GM12878 (cell line): ENCODE measurements around the gene ZNF841. TPM values are rescaled to one million over a fixed set of nuclear protein-coding genes. Genes with fewer than 3 reads are reported as not detected.

Experiments
- BCL11A ChIP-seq: IDR thresholded peaks from 2 replicates; pipeline ENCODE4 v1.6.1; 2011; ENCODE audit warnings: low read depth, low read length
- CBX3 ChIP-seq: fragments of 200-600 bp; sonication (generic); IDR thresholded peaks from 2 replicates; pipeline ENCODE4 v1.6.1; 2016; ENCODE audit warnings: low read depth, borderline replicate concordance
- HCFC1 ChIP-seq: fragments of 150-350 bp; IDR thresholded peaks from 2 replicates; pipeline ENCODE4 v1.6.1; 2014; ENCODE audit warnings: low read length
- HDAC2 ChIP-seq: fragments of 200-600 bp; sonication (generic); IDR thresholded peaks from 2 replicates; pipeline ENCODE4 v1.6.1; 2017
- HDAC6 ChIP-seq: fragments of 200-600 bp; sonication (generic); IDR thresholded peaks from one replicate; pipeline ENCODE4 v1.8.0; 2017; ENCODE audit warnings: antibody characterized with exemption; ENCODE audit not compliant: unreplicated experiment
- IKZF1 ChIP-seq: fragments of 450-650 bp; conservative IDR thresholded peaks from 2 replicates; pipeline ENCODE4 v1.6.1; 2017; ENCODE audit warnings: antibody characterized with exemption, mild to moderate bottlenecking
- IKZF2 ChIP-seq, 2 experiments: fragments of 450-650 bp; IDR thresholded peaks; 2 replicates each; pipeline ENCODE4 v1.6.1; 2017; ENCODE audit warnings: mild to moderate bottlenecking in 2 of 2, moderate library complexity in 2 of 2
- KLF5 ChIP-seq: fragments of 450-650 bp; IDR thresholded peaks from 2 replicates; pipeline ENCODE4 v1.6.1; 2014; ENCODE audit warnings: mild to moderate bottlenecking; ENCODE audit not compliant: partially characterized antibody
- LARP7 ChIP-seq: fragments of 450-650 bp; IDR thresholded peaks from 2 replicates; pipeline ENCODE4 v1.6.1; 2017; ENCODE audit warnings: mild to moderate bottlenecking
- NR2C1 ChIP-seq: fragments of 450-650 bp; IDR thresholded peaks from 2 replicates; pipeline ENCODE4 v1.6.1; 2017; ENCODE audit warnings: antibody characterized with exemption, mild to moderate bottlenecking, moderate library complexity
- POLR2AphosphoS2 ChIP-seq: IDR thresholded peaks from 2 replicates; pipeline ENCODE4 v1.6.1; 2011; ENCODE audit warnings: low read depth, mild to moderate bottlenecking, low read length, improper control_type of control experiment, moderate library complexity
- SIN3A ChIP-seq: IDR thresholded peaks from 2 replicates; pipeline ENCODE4 v1.6.1; 2012; ENCODE audit warnings: low read depth, low read length, improper control_type of control experiment
- SP1 ChIP-seq: IDR thresholded peaks from one replicate; pipeline ENCODE4 v1.6.1; 2011; ENCODE audit warnings: low read depth, low read length
- SPI1 ChIP-seq: IDR thresholded peaks from 2 replicates; pipeline ENCODE4 v1.6.1; 2011; ENCODE audit warnings: low read depth, mild to moderate bottlenecking, low read length, moderate library complexity, borderline replicate concordance; ENCODE audit not compliant: insufficient read depth
- SREBF1 ChIP-seq: IDR thresholded peaks from 2 replicates; pipeline ENCODE4 v1.6.1; 2012; ENCODE audit warnings: mild to moderate bottlenecking, low read length
- STAT3 ChIP-seq: IDR thresholded peaks from 2 replicates; pipeline ENCODE4 v1.6.1; 2011; ENCODE audit warnings: low read depth, low read length, improper control_type of control experiment
- TAF1 ChIP-seq: IDR thresholded peaks from 2 replicates; pipeline ENCODE4 v1.6.1; 2011; ENCODE audit warnings: mild to moderate bottlenecking, low read depth, low read length, borderline replicate concordance
- TARDBP ChIP-seq: IDR thresholded peaks from 2 replicates; pipeline ENCODE4 v1.6.1; 2016; ENCODE audit warnings: borderline replicate concordance
- WRNIP1 ChIP-seq: IDR thresholded peaks from 2 replicates; pipeline ENCODE4 v1.6.1; 2011; ENCODE audit warnings: low read depth, low read length, improper control_type of control experiment, borderline replicate concordance
- ZNF24 ChIP-seq: fragments of 450-650 bp; IDR thresholded peaks from 2 replicates; pipeline ENCODE4 v1.6.1; 2017; ENCODE audit warnings: antibody characterized with exemption, mild to moderate bottlenecking
- ZNF384 ChIP-seq: IDR thresholded peaks from 2 replicates; pipeline ENCODE4 v1.6.1; 2012; ENCODE audit warnings: low read depth, mild to moderate bottlenecking, low read length, improper control_type of control experiment, borderline replicate concordance
- ZSCAN29 ChIP-seq: fragments of 450-650 bp; IDR thresholded peaks from 2 replicates; pipeline ENCODE4 v1.6.1; 2017; ENCODE audit warnings: mild to moderate bottlenecking, moderate library complexity
- polyA plus RNA-seq, 11 experiments: library from polyadenylated mRNA; depleted of rRNA in 4 of 11; unstranded in 6 of 11; stranded (reverse) in 5 of 11; fragments of >200 nt; fragmentation: Nextera tagmentation in 4 of 11; fragmentation: Illumina TruSeq in 1 of 11; extraction: Ambion mirVana in 4 of 11; extraction: Trizol in 1 of 11; gene quantifications; 1 replicate in 1 of 11; 2 replicates in 10 of 11; pipeline versions ENCODE4 v1.2.1 to v1.2.3, GENCODE V29; 2011 to 2016; ENCODE audit warnings: inconsistent platforms in 2 of 11, missing spikeins in 2 of 11, low read depth in 1 of 11
- total RNA-seq, 4 experiments: library from RNA; depleted of rRNA in 3 of 4; stranded (reverse); fragments of >200 nt in 3 of 4; fragmentation: Illumina TruSeq in 1 of 4; extraction: Trizol in 1 of 4; gene quantifications; 2 replicates each; pipeline versions ENCODE4 v1.2.1 to v1.2.3, GENCODE V29; 2013 to 2021
- TF ChIP-seq, protein P1 (sequence below): IDR thresholded peaks from 2 replicates; pipeline ENCODE4 v1.6.1; 2012; ENCODE audit warnings: low read depth, low read length, improper control_type of control experiment
- TF ChIP-seq, protein P2 (sequence below): IDR thresholded peaks from 2 replicates; pipeline ENCODE4 v1.6.1; 2012; ENCODE audit warnings: mild to moderate bottlenecking, low read depth, low read length

ZNF841 gene
- total and polyA plus RNA-seq, 10 of the 15 experiments (the other 5 are each of a cell fraction or from before 2014, with no cell fraction given): 1.4 to 15.0 (median 8.2) TPM

DNA sequence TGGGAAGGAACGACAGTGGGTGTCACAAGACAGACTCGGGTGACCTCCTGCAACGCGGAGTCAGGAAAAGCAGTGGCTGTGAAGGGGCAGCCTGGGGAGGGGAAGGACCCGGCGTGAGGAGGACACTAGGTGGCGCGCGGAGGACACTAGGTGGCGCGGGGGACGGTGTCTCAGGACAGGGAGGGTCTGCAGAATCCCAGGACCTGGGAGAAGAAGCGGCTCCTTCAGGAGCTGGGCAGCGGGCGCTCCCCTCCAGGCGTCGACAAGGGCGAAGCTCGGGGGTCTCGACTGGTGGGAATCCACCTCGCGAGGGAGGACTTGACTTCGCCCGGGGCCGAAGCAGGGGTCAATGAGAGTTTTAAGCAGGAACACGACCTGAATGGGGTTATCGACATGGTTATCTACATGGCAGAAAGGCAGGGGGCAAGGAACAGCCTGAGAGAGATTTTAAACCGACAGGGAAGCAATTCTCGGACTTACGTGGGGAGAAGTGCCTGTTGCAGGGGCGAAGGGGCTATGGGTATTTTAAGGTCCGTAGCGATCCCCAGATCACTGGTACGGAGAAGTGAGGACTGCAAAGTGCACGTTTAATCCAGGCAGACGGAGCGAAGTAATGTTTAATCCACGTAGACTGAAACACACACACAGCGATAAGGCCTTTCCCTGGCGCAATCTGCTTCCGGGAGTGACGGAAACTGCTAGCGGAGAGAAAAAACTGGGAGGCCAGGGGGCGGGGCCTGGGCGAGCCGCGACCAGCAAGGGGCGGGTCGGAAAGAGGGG is 43.9 kb upstream of the ZNF841 start, which contains the start of gene ZNF616 (continued):
- TF ChIP-seq ZNF384: peak; percentile 50; the same call in 1 of the 2 replicates
- TF ChIP-seq TARDBP: no peak
- no peak for TF ChIP-seq BCL11A
- no peak for TF ChIP-seq STAT3
- peak; percentile 41; the same call in 1 of the 2 replicates for TF ChIP-seq TAF1
- peak; percentile 66 for TF ChIP-seq SP1
- 0 out of 2 replicates have a peak, but pooled peaks have one; percentile 20 for TF ChIP-seq LARP7
- no peak for TF ChIP-seq SPI1
- peak in 1 of 2 experiments; percentile 24; a peak in 1 of 4 replicates for TF ChIP-seq IKZF2 (IDR thresholded peaks at IDR 0.05)
- 0 out of 2 replicates have a peak, but pooled peaks have one; percentile 5 for TF ChIP-seq ZNF24
- no peak for TF ChIP-seq CBX3
- peak; percentile 88 for TF ChIP-seq NR2C1
- TF ChIP-seq, protein P1, sequence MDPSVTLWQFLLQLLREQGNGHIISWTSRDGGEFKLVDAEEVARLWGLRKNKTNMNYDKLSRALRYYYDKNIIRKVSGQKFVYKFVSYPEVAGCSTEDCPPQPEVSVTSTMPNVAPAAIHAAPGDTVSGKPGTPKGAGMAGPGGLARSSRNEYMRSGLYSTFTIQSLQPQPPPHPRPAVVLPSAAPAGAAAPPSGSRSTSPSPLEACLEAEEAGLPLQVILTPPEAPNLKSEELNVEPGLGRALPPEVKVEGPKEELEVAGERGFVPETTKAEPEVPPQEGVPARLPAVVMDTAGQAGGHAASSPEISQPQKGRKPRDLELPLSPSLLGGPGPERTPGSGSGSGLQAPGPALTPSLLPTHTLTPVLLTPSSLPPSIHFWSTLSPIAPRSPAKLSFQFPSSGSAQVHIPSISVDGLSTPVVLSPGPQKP: no peak
- TF ChIP-seq SREBF1: no peak
- TF ChIP-seq HCFC1: 0 out of 2 replicates have a peak, but pooled peaks have one; percentile 42
- no peak for TF ChIP-seq KLF5
- 0 out of 2 replicates have a peak, but pooled peaks have one; percentile 49 for TF ChIP-seq POLR2AphosphoS2
- TF ChIP-seq, protein P2, sequence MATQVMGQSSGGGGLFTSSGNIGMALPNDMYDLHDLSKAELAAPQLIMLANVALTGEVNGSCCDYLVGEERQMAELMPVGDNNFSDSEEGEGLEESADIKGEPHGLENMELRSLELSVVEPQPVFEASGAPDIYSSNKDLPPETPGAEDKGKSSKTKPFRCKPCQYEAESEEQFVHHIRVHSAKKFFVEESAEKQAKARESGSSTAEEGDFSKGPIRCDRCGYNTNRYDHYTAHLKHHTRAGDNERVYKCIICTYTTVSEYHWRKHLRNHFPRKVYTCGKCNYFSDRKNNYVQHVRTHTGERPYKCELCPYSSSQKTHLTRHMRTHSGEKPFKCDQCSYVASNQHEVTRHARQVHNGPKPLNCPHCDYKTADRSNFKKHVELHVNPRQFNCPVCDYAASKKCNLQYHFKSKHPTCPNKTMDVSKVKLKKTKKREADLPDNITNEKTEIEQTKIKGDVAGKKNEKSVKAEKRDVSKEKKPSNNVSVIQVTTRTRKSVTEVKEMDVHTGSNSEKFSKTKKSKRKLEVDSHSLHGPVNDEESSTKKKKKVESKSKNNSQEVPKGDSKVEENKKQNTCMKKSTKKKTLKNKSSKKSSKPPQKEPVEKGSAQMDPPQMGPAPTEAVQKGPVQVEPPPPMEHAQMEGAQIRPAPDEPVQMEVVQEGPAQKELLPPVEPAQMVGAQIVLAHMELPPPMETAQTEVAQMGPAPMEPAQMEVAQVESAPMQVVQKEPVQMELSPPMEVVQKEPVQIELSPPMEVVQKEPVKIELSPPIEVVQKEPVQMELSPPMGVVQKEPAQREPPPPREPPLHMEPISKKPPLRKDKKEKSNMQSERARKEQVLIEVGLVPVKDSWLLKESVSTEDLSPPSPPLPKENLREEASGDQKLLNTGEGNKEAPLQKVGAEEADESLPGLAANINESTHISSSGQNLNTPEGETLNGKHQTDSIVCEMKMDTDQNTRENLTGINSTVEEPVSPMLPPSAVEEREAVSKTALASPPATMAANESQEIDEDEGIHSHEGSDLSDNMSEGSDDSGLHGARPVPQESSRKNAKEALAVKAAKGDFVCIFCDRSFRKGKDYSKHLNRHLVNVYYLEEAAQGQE: no peak
- TF ChIP-seq WRNIP1: no peak
- TF ChIP-seq ZSCAN29: no peak
- no peak for TF ChIP-seq HDAC2
- TF ChIP-seq SIN3A: peak; percentile 69; the same call in 1 of the 2 replicates
- TF ChIP-seq HDAC6: no peak
- peak; percentile 73 for TF ChIP-seq IKZF1
